Activated naive CD4-positive, alpha-beta T cell treated with anti-CD3 and anti-CD28 coated beads, Interleukin-2, amount 10 ng/mL, durations not matched to agents 7 days and 5 days (primary cell): ENCODE results near the gene GPT2.

Experiments
- CTCF ChIA-PET: fragments of 350-600 bp; sonication (Branson Sonifier 250); formaldehyde crosslinking; loops from one replicate; lab custom pipeline; 2021; ENCODE audit warnings: antibody characterized with exemption; lab: Charles Lee
- DNase-seq: peaks from one replicate; pipeline ENCODE4 v3.0.0-alpha.2; 2020
- H3K27ac Mint-ChIP-seq: one replicate; pipeline ENCODE4 v1.8.0; 2021; ENCODE audit warnings: mild to moderate bottlenecking, moderate library complexity, mixed read lengths
- H3K27me3 Mint-ChIP-seq: one replicate; pipeline ENCODE4 v1.8.0; 2021; ENCODE audit warnings: mild to moderate bottlenecking, mixed read lengths
- H3K36me3 Mint-ChIP-seq: one replicate; pipeline ENCODE4 v1.8.0; 2021; ENCODE audit warnings: mixed read lengths
- H3K4me1 Mint-ChIP-seq: one replicate; pipeline ENCODE4 v1.8.0; 2021; ENCODE audit warnings: mixed read lengths
- H3K4me3 Mint-ChIP-seq: one replicate; pipeline ENCODE4 v1.8.0; 2021; ENCODE audit warnings: mild to moderate bottlenecking, moderate library complexity, mixed read lengths
- H3K9me3 Mint-ChIP-seq: one replicate; pipeline ENCODE4 v1.8.0; 2021; ENCODE audit warnings: mixed read lengths

Gene GPT2

GRCh38 chr16:46962629-46963028 is 78.5 kb downstream of the GPT2 start:
- Mint-ChIP-seq H3K4me1 (peaks cover 18% of the 10 kb centered on the region), H3K4me3 (no peak overlapping the region), H3K36me3 (peaks cover 63% of the 10 kb centered on the region), H3K9me3 (no peaks in the 10 kb centered on the region), H3K27me3 (no peaks in the 10 kb centered on the region), H3K27ac (peak overlapping the region; percentile 26)
- DNase-seq, result no peak
- CTCF ChIA-PET, result interaction anchor here (0.8 to 1.8 kb wide), 2 partner anchors 12 to 15 kb away, joined by 3 to 5 read pairs; no protein-coding TSS in a partner anchor

GRCh38 chr16:46968063-46968435 is 83.9 kb downstream of the GPT2 start:
- Mint-ChIP-seq H3K9me3 (no peaks in the 10 kb centered on the region), H3K27me3 (no peaks in the 10 kb centered on the region), H3K27ac (peak overlapping the region; percentile 38), H3K4me3 (no peak overlapping the region), H3K36me3 (peaks cover 60% of the 10 kb centered on the region), H3K4me1 (peaks cover 39% of the 10 kb centered on the region)
- CTCF ChIA-PET, result no interaction called here
- no peak for DNase-seq

- H3K36me3 Mint-ChIP-seq, result peaks cover 44% of the 10 kb centered on the region
- H3K9me3 Mint-ChIP-seq, result no peaks in the 10 kb centered on the region
- DNase-seq, result no peak
- CTCF ChIA-PET, result interaction anchor here (0.7 kb wide), 1 partner anchor 1083 kb away, joined by 4 read pairs; no protein-coding TSS in a partner anchor
- H3K4me1 Mint-ChIP-seq, result peaks cover 46% of the 10 kb centered on the region
- H3K4me3 Mint-ChIP-seq, result no peak overlapping the region
- H3K27me3 Mint-ChIP-seq, result no peaks in the 10 kb centered on the region
- H3K27ac Mint-ChIP-seq, result no peak overlapping the region
Observed at GRCh38 chr16:46970089-46970488, 85.9 kb downstream of the GPT2 start.

DNA sequence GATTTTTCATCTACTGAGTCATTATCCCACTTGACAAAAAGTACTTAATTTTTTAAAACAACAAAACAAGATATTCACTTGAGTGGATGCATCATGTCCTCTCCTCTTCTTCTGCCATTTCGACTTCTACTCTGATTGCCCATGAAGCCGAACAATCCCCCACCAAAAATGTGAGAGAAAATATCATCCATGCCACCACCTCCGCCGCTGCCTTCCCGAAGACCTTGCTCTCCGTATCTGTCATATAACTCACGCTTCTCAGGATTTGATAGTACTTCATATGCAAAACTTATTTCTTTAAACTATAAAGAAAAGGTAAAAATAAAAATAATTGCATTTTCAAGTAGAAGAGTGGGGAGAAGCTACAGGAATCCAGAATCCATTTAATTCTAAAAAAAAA is 87.1 kb downstream of the GPT2 start:
- CTCF ChIA-PET, result no interaction called here
- H3K4me1 Mint-ChIP-seq, result peaks cover 55% of the 10 kb centered on the region
- H3K9me3 Mint-ChIP-seq, result no peaks in the 10 kb centered on the region
- H3K27me3 Mint-ChIP-seq, result no peaks in the 10 kb centered on the region
- H3K36me3 Mint-ChIP-seq, result peaks cover 43% of the 10 kb centered on the region
- no peak for DNase-seq
- peak overlapping the region; percentile 57 for H3K4me3 Mint-ChIP-seq
- H3K27ac Mint-ChIP-seq, result peak overlapping the region; percentile 56

DNA sequence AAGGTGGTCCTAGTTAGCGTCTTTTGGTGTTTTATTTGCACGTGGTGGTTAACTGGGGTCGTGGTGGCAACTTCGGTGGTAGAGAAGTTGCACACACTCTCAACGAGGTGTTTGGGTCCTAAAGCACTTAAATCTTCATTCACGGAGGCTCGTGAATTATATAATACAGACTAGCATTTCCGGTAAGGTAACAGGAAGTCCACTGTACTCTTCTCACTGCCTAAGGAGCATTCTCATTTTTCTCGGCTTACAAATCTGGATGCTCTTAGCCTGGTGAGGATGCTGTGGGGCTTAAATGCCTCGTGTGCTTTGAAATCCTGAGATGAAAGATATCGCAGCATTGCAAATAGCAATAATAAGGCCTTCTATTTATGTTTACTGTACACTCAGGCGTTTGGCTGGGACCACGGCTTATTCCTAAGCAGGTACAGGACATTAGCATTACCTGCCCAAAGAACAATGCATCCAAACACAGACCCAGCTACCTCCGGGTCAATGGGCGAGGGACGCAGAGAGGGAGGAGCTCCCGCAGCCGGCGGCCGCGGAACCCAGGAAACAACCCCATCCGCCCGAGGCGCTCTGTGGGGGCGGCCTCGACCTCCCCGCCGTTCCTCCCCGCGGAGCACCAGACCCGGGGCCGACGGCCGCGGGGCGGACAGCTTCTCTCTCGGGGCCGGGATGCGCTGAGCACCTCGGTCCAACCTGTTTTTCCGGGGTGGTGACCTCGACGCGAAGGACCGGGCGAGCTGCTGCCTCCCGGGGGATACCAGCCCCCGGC is 88.5 kb downstream of the GPT2 start:
- Mint-ChIP-seq H3K9me3 (no peaks in the 10 kb centered on the region), H3K27ac (peak overlapping the region; percentile 95), H3K4me1 (peaks cover 63% of the 10 kb centered on the region), H3K4me3 (peak overlapping the region; percentile 89), H3K36me3 (peaks cover 33% of the 10 kb centered on the region), H3K27me3 (no peaks in the 10 kb centered on the region)
- peak; percentile 66 for DNase-seq
- CTCF ChIA-PET, result interaction anchor here (1.5 to 1.7 kb wide), 2 partner anchors 46 to 171 kb away, joined by 3 to 5 read pairs; partner anchors contain the start of gene NETO2

- CTCF ChIA-PET, result interaction anchor here (0.6 to 2.2 kb wide), 4 partner anchors 8 to 170 kb away, joined by 3 to 5 read pairs (median 4); partner anchors contain the start of gene NETO2
- DNase-seq, result peak; percentile 94
- Mint-ChIP-seq H3K4me3 (peak within 1 kb of the TSS; percentile 89), H3K4me1 (peaks cover 61% of the 10 kb centered on the region), H3K27ac (peak within 1 kb of the TSS; percentile 99), H3K9me3 (no peaks in the 10 kb centered on the region), H3K27me3 (no peaks in the 10 kb centered on the region), H3K36me3 (peaks cover 27% of the 10 kb centered on the region)
Observed at GRCh38 chr16:46973207-46973995, 89.2 kb downstream of the GPT2 start, which contains the start of gene DNAJA2. Gene DNAJA2, minus strand, starts transcription at chr16:46973674. Its CDS starts 102 bp downstream, at chr16:46973572.

GRCh38 chr16:46973996-46974324 is 89.8 kb downstream of the GPT2 start:
- CTCF ChIA-PET, result interaction anchor here (0.6 to 2.2 kb wide), 3 partner anchors 8 to 121 kb away, joined by 3 to 5 read pairs (median 4); no protein-coding TSS in a partner anchor
- peak overlapping the region; percentile 89 for H3K4me3 Mint-ChIP-seq
- peaks cover 21% of the 10 kb centered on the region for H3K36me3 Mint-ChIP-seq
- no peak for DNase-seq
- H3K27ac Mint-ChIP-seq, result peak overlapping the region; percentile 99
- H3K9me3 Mint-ChIP-seq, result no peaks in the 10 kb centered on the region
- no peaks in the 10 kb centered on the region for H3K27me3 Mint-ChIP-seq
- peaks cover 57% of the 10 kb centered on the region for H3K4me1 Mint-ChIP-seq

DNA sequence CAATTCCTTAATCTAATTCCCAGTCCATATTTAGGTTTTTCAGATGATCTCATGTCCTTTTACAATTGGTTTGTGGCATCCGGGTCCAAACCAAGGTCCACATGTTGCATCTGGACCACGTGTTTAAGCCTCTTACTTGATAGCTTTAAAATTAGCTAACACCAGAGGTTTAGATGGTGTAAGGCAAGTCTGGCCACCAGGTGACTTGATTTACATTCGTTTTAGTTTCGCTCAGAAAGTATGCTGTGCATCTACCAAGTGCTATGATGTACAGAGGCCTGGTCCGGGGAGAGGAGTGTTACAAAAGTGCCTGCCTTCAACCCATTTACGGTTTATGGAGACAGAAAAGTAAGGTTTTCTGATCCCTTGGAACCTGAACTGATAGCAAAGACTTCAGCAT is 90.2 kb downstream of the GPT2 start:
- H3K9me3 Mint-ChIP-seq, result no peaks in the 10 kb centered on the region
- CTCF ChIA-PET, result interaction anchor here (1.7 to 2.2 kb wide), 2 partner anchors 45 to 121 kb away, joined by 4 to 5 read pairs; no protein-coding TSS in a partner anchor
- H3K36me3 Mint-ChIP-seq, result peaks cover 17% of the 10 kb centered on the region
- peak overlapping the region; percentile 99 for H3K27ac Mint-ChIP-seq
- no peaks in the 10 kb centered on the region for H3K27me3 Mint-ChIP-seq
- peak; percentile 40 for DNase-seq
- H3K4me1 Mint-ChIP-seq, result peaks cover 53% of the 10 kb centered on the region
- H3K4me3 Mint-ChIP-seq, result peak overlapping the region; percentile 89

DNA sequence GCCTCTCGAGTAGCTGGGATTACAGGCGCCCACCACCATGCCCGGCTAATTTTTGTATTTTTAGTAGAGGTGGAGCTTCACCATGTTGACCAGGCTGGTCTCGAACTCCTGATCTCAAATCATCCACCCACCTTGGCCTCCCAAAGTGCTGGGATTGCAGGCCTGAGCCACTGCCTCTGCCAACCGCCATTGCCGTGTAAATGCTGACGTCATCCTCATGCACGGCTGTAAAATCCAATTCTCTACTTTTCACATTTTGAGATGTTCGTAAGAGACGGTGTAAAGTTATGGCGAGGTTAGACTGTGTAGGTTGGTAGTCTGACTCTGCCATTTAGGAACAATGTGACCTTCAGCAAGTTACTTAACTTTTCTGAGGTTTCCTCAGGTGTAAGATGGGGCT is 91.0 kb downstream of the GPT2 start:
- H3K27ac Mint-ChIP-seq, result no peak overlapping the region
- CTCF ChIA-PET, result interaction anchor here (1.1 to 2.2 kb wide), 2 partner anchors 122 to 169 kb away, joined by 4 to 5 read pairs; partner anchors contain the start of gene NETO2
- no peak overlapping the region for H3K4me3 Mint-ChIP-seq
- no peaks in the 10 kb centered on the region for H3K27me3 Mint-ChIP-seq
- H3K36me3 Mint-ChIP-seq, result peaks cover 14% of the 10 kb centered on the region
- H3K9me3 Mint-ChIP-seq, result no peaks in the 10 kb centered on the region
- DNase-seq, result no peak
- H3K4me1 Mint-ChIP-seq, result peaks cover 47% of the 10 kb centered on the region

DNA sequence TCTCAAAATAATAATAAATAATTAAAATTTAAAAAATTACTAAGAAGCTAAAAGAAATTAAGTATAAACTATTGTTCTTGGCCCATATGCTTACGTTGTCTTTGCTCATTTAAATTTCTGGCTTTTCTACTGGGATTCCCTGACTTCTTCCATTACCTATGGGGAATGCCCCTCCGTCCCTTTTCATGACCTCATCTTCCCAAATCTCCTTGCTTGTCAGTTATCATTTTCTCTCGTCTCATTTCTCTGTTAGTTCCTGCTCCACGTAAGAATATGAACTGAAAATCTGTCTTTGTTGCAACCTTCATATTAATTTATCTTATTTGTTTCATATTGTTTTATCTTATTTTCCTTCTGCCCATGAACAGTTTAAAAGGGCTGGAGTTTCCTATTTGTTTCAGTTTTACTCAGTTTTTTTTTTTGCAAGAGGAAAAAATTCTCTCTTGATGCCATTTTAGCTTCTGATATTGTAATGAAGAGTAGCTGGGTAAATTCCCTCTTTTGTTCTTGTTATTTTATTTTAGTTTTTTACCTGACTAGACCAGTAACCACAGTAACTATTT is 91.8 kb downstream of the GPT2 start:
- Mint-ChIP-seq H3K9me3 (no peaks in the 10 kb centered on the region), H3K4me1 (peaks cover 42% of the 10 kb centered on the region), H3K4me3 (no peak overlapping the region), H3K36me3 (peaks cover 10% of the 10 kb centered on the region), H3K27me3 (no peaks in the 10 kb centered on the region), H3K27ac (no peak overlapping the region)
- no peak for DNase-seq
- CTCF ChIA-PET, result interaction anchor here (0.6 to 2.2 kb wide), 3 partner anchors 68 to 168 kb away, joined by 3 to 5 read pairs (median 4); partner anchors contain the start of gene NETO2

DNA sequence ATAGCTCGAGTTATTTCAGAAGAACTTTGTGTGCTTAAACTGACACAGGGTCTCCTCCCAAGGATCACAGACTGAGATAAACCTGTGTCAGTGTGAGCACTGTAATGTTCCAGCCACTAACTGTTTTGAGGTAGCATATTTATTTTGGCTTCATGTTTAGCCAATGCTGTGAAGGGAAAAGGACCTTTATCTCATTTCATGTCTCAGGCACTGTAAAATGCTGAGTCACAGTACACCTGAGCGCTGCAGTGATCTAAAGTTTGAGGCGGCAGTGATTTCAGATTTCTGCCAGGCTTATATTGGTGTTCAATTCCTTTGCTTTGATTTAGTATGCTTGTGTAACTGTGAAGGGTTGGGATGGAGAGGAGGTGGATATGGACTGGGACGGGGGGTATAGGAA is 92.4 kb downstream of the GPT2 start:
- Mint-ChIP-seq H3K9me3 (no peaks in the 10 kb centered on the region), H3K4me3 (no peak overlapping the region), H3K27me3 (no peaks in the 10 kb centered on the region), H3K27ac (peak overlapping the region; percentile 29), H3K4me1 (peaks cover 37% of the 10 kb centered on the region), H3K36me3 (peaks cover 7% of the 10 kb centered on the region)
- DNase-seq, result no peak
- CTCF ChIA-PET, result no interaction called here
